ENCODE data around the gene SPATA46. TPM values are rescaled to one million over a fixed set of nuclear protein-coding genes. Genes with fewer than 3 reads are reported as not detected.

SPATA46 gene
- total and polyA plus RNA-seq, 2 of the 8 experiments (the other 6 are each of a cell fraction or from before 2014, with no cell fraction given), result not detected

- Histone ChIP-seq H3K18ac (ENCODE audit: extremely low read depth, low read length) (no peak overlapping the region), H3K36me3 (ENCODE audit: control insufficient read depth in 2 of 4, insufficient read depth in 4 of 4, low read length in 3 of 4) (no peaks in the 10 kb centered on the region), H3K4me2 (ENCODE audit: insufficient read depth in 1 of 2, low read depth in 2 of 2, low read length in 2 of 2) (no peak overlapping the region), H4K20me1 (replicated peaks in 1 of 2; ENCODE audit: control insufficient read depth in 1 of 2, insufficient read depth in 2 of 2, low read length in 2 of 2) (no peaks in the 10 kb centered on the region), H3K79me2 (ENCODE audit: control insufficient read depth in 1 of 2, insufficient read depth in 2 of 2, low read length in 2 of 2) (no peaks in the 10 kb centered on the region), H2BK20ac (ENCODE audit: low read length) (no peak overlapping the region), H3K79me1 (ENCODE audit: low read depth, low read length) (no peaks in the 10 kb centered on the region), H2AFZ (ENCODE audit: low read length) (no peak overlapping the region), H3K9me3 (ENCODE audit: insufficient read depth in 2 of 2, low read depth in 1 of 2, low read length in 1 of 2) (no peaks in the 10 kb centered on the region), H2BK120ac (replicated peaks; ENCODE audit: low read depth, low read length) (no peak overlapping the region), H3K9ac (replicated peaks in 1 of 4; ENCODE audit: extremely low read depth in 1 of 4, low read depth in 3 of 4, low read length in 3 of 4) (no peak overlapping the region), H3K23me2 (ENCODE audit: low read depth, low read length) (no peaks in the 10 kb centered on the region), H3K56ac (replicated peaks; ENCODE audit: insufficient read length, low read depth, low read length) (no peak overlapping the region), H2BK5ac (ENCODE audit: low read depth, low read length) (no peak overlapping the region), H2AK5ac (ENCODE audit: low read depth, low read length) (no peak overlapping the region), H4K91ac (replicated peaks; ENCODE audit: insufficient read length, low read length) (no peak overlapping the region), H3K23ac (ENCODE audit: insufficient read length) (no peak overlapping the region), H3K4me3 (ENCODE audit: extremely low read depth in 1 of 4, insufficient read depth in 2 of 4, low read depth in 3 of 4, low read length in 4 of 4) (no peak overlapping the region), H3K27ac (ENCODE audit: low read depth, low read length) (no peak overlapping the region), H4K8ac (ENCODE audit: extremely low read depth, insufficient read depth, low read length) (no peak overlapping the region), H2BK15ac (ENCODE audit: low read length) (peak overlapping the region; percentile 18; the same call in 1 of the 2 replicates), H3K4ac (replicated peaks; ENCODE audit: insufficient read length, low read depth, low read length) (no peak overlapping the region), H3K14ac (ENCODE audit: insufficient read length) (no peak overlapping the region), H2BK12ac (ENCODE audit: low read depth, low read length) (no peak overlapping the region), H4K5ac (ENCODE audit: insufficient read length, low read depth, low read length) (no peak overlapping the region), H3K4me1 (replicated peaks in 1 of 4; ENCODE audit: control insufficient read depth in 3 of 4, insufficient read depth in 4 of 4, low read length in 3 of 4) (peaks cover 0 to 6% (median 1%) of the 10 kb centered on the region in 4 experiments; a peak in 4 of 7 replicates), H3K27me3 (replicated peaks in 1 of 4; ENCODE audit: control insufficient read depth in 3 of 4, extremely low read depth in 1 of 4, insufficient read depth in 3 of 4, low read length in 3 of 4) (no peaks in the 10 kb centered on the region)
- ChIA-PET CTCF (ENCODE audit: partially characterized antibody) (interaction anchor here (1.0 to 6.4 kb wide), 21 partner anchors 8 to 485 kb away, joined by 3 to 46 read pairs (median 6); partner anchors contain the start of gene C1orf226), POLR2A (ENCODE audit: partially characterized antibody) (interaction anchor here (0.6 to 1.3 kb wide), 3 partner anchors 9 to 490 kb away, joined by 3 read pairs; partner anchors contain the start of genes C1orf226 and NOS1AP)
- DNase-seq (ENCODE audit: low read depth in 1 of 2, low spot score in 2 of 2) (peak in 1 of 2 experiments; percentile 13), FAIRE-seq (no peak)
- TF ChIP-seq RFX5 (IDR thresholded peaks at IDR 0.05; ENCODE audit: borderline replicate concordance, low read depth, low read length), result no peak
- 83% methylated on average over 14 of the region's 15 CpGs; no CpG with 5 or more reads in 1 of the 2 experiments for whole genome bisulfite sequencing, 2 experiments (ENCODE audit: extremely low coverage in 1 of 2, insufficient coverage in 1 of 2, insufficient read length in 1 of 2, insufficient replicate concordance in 2 of 2, low coverage in 1 of 2, low lambda C conversion rate in 2 of 2, missing lambda C conversion rate in 1 of 2)
Observed at GRCh38 chr1:162390396-162391185, 13.9 kb upstream of the SPATA46 start.
